Measurements from ENCODE around the gene RPAP2. TPM values are rescaled to one million over a fixed set of nuclear protein-coding genes. Genes with fewer than 3 reads are reported as not detected.
A peak's percentile ranks its signal among the peaks of the same experiment; 100 is the strongest.
"Not testable (repeated sequence)": the region's sequence is repeated elsewhere in the genome, so short reads cannot be mapped to it uniquely, and the experiment has no call there.

Gene RPAP2
- polyA plus RNA-seq, 4 donors, result 2.2 to 25.9 (median 10.7) TPM

DNA sequence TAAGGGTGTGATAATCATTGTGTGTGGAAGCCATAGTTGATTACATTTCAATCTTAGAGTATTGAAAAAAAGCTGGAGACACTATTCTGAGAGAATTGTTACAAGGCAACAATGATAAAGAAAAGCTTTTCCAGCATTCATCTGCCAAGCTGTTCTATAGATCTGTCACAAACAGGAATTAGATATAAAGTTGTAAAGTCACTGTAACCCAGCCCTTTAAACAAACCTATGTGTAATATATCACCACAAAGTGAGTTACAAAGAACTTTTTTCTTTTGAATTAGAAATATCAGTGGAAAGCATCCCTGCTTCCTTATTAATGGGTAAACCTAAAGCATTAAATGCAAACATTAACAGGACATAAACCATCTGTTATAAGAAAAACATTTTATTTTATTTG, 55.4 kb downstream of the RPAP2 start:
- Histone ChIP-seq H3K27ac (ENCODE audit: low read depth in 1 of 3, low read length in 2 of 3) (no peak overlapping the region), H3K9me3 (ENCODE audit: control insufficient read depth in 2 of 2, insufficient read depth in 1 of 2, low read depth in 1 of 2, low read length in 1 of 2) (no peaks in the 10 kb centered on the region), H3K27me3 (ENCODE audit: control insufficient read depth in 3 of 3, insufficient read depth in 3 of 3, low read length in 3 of 3) (no peaks in the 10 kb centered on the region), H3K4me1 (ENCODE audit: control insufficient read depth in 3 of 3, insufficient read depth in 2 of 3, low read depth in 1 of 3, low read length in 2 of 3) (no peaks in the 10 kb centered on the region), H3K36me3 (ENCODE audit: control insufficient read depth in 3 of 3, insufficient read depth in 2 of 3, low read depth in 1 of 3, low read length in 3 of 3) (peaks cover 2 to 20% (median 5%) of the 10 kb centered on the region in 3 donors), H3K4me3 (ENCODE audit: low read depth in 1 of 3, low read length in 3 of 3) (no peak overlapping the region)
- DNase-seq, result peak in 1 of 2 donors; percentile 24
- FAIRE-seq, result no peak

GRCh38 chr1:92356956-92357355, 58.1 kb downstream of the RPAP2 start:
- Histone ChIP-seq H3K4me3 (ENCODE audit: low read depth in 1 of 3, low read length in 3 of 3) (no peak overlapping the region), H3K36me3 (ENCODE audit: control insufficient read depth in 3 of 3, insufficient read depth in 2 of 3, low read depth in 1 of 3, low read length in 3 of 3) (peaks cover 5 to 11% (median 8%) of the 10 kb centered on the region in 3 donors), H3K27ac (ENCODE audit: low read depth in 1 of 3, low read length in 2 of 3) (no peak overlapping the region), H3K27me3 (ENCODE audit: control insufficient read depth in 3 of 3, insufficient read depth in 3 of 3, low read length in 3 of 3) (no peaks in the 10 kb centered on the region), H3K9me3 (ENCODE audit: control insufficient read depth in 2 of 2, insufficient read depth in 1 of 2, low read depth in 1 of 2, low read length in 1 of 2) (no peaks in the 10 kb centered on the region), H3K4me1 (ENCODE audit: control insufficient read depth in 3 of 3, insufficient read depth in 2 of 3, low read depth in 1 of 3, low read length in 2 of 3) (peaks cover 0 to 14% (median 0%) of the 10 kb centered on the region in 3 donors)
- FAIRE-seq (no peak), DNase-seq (peak in 1 of 2 donors; percentile 14)

GRCh38 chr1:92359382-92359781, 60.5 kb downstream of the RPAP2 start:
- peaks cover 0 to 27% (median 0%) of the 10 kb centered on the region in 3 donors for H3K4me1 ChIP-seq (ENCODE audit: control insufficient read depth in 3 of 3, insufficient read depth in 2 of 3, low read depth in 1 of 3, low read length in 2 of 3)
- H3K36me3 ChIP-seq (ENCODE audit: control insufficient read depth in 3 of 3, insufficient read depth in 2 of 3, low read depth in 1 of 3, low read length in 3 of 3), result peaks cover 5 to 11% (median 8%) of the 10 kb centered on the region in 3 donors
- not testable (repeated sequence) for DNase-seq; H3K4me3 ChIP-seq (ENCODE audit: low read depth in 1 of 3, low read length in 3 of 3); H3K9me3 ChIP-seq (ENCODE audit: control insufficient read depth in 2 of 2, insufficient read depth in 1 of 2, low read depth in 1 of 2, low read length in 1 of 2); H3K27me3 ChIP-seq (ENCODE audit: control insufficient read depth in 3 of 3, insufficient read depth in 3 of 3, low read length in 3 of 3); FAIRE-seq
- 90 to 95% (median 94%) methylated on average over 10 of the region's 10 CpGs for WGBS, 3 donors
- H3K27ac ChIP-seq (ENCODE audit: low read depth in 1 of 3, low read length in 2 of 3), result peak overlapping the region in 1 of 3 donors; percentile 16

- no peak for FAIRE-seq
- Histone ChIP-seq H3K27me3 (ENCODE audit: control insufficient read depth in 3 of 3, insufficient read depth in 3 of 3, low read length in 3 of 3) (no peaks in the 10 kb centered on the region), H3K4me1 (ENCODE audit: control insufficient read depth in 3 of 3, insufficient read depth in 2 of 3, low read depth in 1 of 3, low read length in 2 of 3) (peaks cover 0 to 30% (median 0%) of the 10 kb centered on the region in 3 donors), H3K4me3 (ENCODE audit: low read depth in 1 of 3, low read length in 3 of 3) (no peak overlapping the region), H3K36me3 (ENCODE audit: control insufficient read depth in 3 of 3, insufficient read depth in 2 of 3, low read depth in 1 of 3, low read length in 3 of 3) (peaks cover 7 to 11% (median 8%) of the 10 kb centered on the region in 3 donors), H3K9me3 (ENCODE audit: control insufficient read depth in 2 of 2, insufficient read depth in 1 of 2, low read depth in 1 of 2, low read length in 1 of 2) (no peaks in the 10 kb centered on the region), H3K27ac (ENCODE audit: low read depth in 1 of 3, low read length in 2 of 3) (peak overlapping the region in 1 of 3 donors; percentile 44)
- DNase-seq, result peak in 1 of 2 donors; percentile 65
- WGBS, 3 donors, result 53 to 79% (median 64%) methylated on average over 2 of the region's 2 CpGs
Observed at GRCh38 chr1:92359986-92360385, 61.1 kb downstream of the RPAP2 start.

- DNase-seq (no peak), FAIRE-seq (no peak)
- Histone ChIP-seq H3K9me3 (ENCODE audit: control insufficient read depth in 2 of 2, insufficient read depth in 1 of 2, low read depth in 1 of 2, low read length in 1 of 2) (no peaks in the 10 kb centered on the region), H3K4me3 (ENCODE audit: low read depth in 1 of 3, low read length in 3 of 3) (no peak overlapping the region), H3K27me3 (ENCODE audit: control insufficient read depth in 3 of 3, insufficient read depth in 3 of 3, low read length in 3 of 3) (no peaks in the 10 kb centered on the region), H3K4me1 (ENCODE audit: control insufficient read depth in 3 of 3, insufficient read depth in 2 of 3, low read depth in 1 of 3, low read length in 2 of 3) (peaks cover 0 to 30% (median 0%) of the 10 kb centered on the region in 3 donors), H3K36me3 (ENCODE audit: control insufficient read depth in 3 of 3, insufficient read depth in 2 of 3, low read depth in 1 of 3, low read length in 3 of 3) (peaks cover 6 to 8% (median 7%) of the 10 kb centered on the region in 3 donors), H3K27ac (ENCODE audit: low read depth in 1 of 3, low read length in 2 of 3) (no peak overlapping the region)
- WGBS, 3 donors, result 48 to 59% (median 49%) methylated on average over 3 of the region's 3 CpGs
Observed at GRCh38 chr1:92362970-92363369, 64.1 kb downstream of the RPAP2 start.

GRCh38 chr1:92363401-92363800, 64.5 kb downstream of the RPAP2 start:
- no peak for FAIRE-seq
- Histone ChIP-seq H3K9me3 (ENCODE audit: control insufficient read depth in 2 of 2, insufficient read depth in 1 of 2, low read depth in 1 of 2, low read length in 1 of 2) (no peaks in the 10 kb centered on the region), H3K27me3 (ENCODE audit: control insufficient read depth in 3 of 3, insufficient read depth in 3 of 3, low read length in 3 of 3) (no peaks in the 10 kb centered on the region), H3K4me1 (ENCODE audit: control insufficient read depth in 3 of 3, insufficient read depth in 2 of 3, low read depth in 1 of 3, low read length in 2 of 3) (peaks cover 0 to 30% (median 0%) of the 10 kb centered on the region in 3 donors), H3K4me3 (ENCODE audit: low read depth in 1 of 3, low read length in 3 of 3) (no peak overlapping the region), H3K27ac (ENCODE audit: low read depth in 1 of 3, low read length in 2 of 3) (no peak overlapping the region), H3K36me3 (ENCODE audit: control insufficient read depth in 3 of 3, insufficient read depth in 2 of 3, low read depth in 1 of 3, low read length in 3 of 3) (peaks cover 5 to 8% (median 7%) of the 10 kb centered on the region in 3 donors)
- 74 to 83% (median 78%) methylated on average over 3 of the region's 3 CpGs for WGBS, 3 donors
- DNase-seq, result peak in 1 of 2 donors; percentile 63

GRCh38 chr1:92365378-92366039, 66.7 kb downstream of the RPAP2 start:
- peaks cover 0 to 19% (median 0%) of the 10 kb centered on the region in 3 donors for H3K4me1 ChIP-seq (ENCODE audit: control insufficient read depth in 3 of 3, insufficient read depth in 2 of 3, low read depth in 1 of 3, low read length in 2 of 3)
- no peak overlapping the region for H3K4me3 ChIP-seq (ENCODE audit: low read depth in 1 of 3, low read length in 3 of 3)
- peak overlapping the region in 1 of 3 donors; percentile 2 for H3K27ac ChIP-seq (ENCODE audit: low read depth in 1 of 3, low read length in 2 of 3)
- no peaks in the 10 kb centered on the region for H3K27me3 ChIP-seq (ENCODE audit: control insufficient read depth in 3 of 3, insufficient read depth in 3 of 3, low read length in 3 of 3)
- DNase-seq (peak in 1 of 2 donors; percentile 55), FAIRE-seq (no peak)
- peaks cover 0 to 4% (median 3%) of the 10 kb centered on the region in 3 donors for H3K36me3 ChIP-seq (ENCODE audit: control insufficient read depth in 3 of 3, insufficient read depth in 2 of 3, low read depth in 1 of 3, low read length in 3 of 3)
- 63 to 78% (median 69%) methylated on average over 4 of the region's 4 CpGs for WGBS, 3 donors
- H3K9me3 ChIP-seq (ENCODE audit: control insufficient read depth in 2 of 2, insufficient read depth in 1 of 2, low read depth in 1 of 2, low read length in 1 of 2), result no peaks in the 10 kb centered on the region

DNA sequence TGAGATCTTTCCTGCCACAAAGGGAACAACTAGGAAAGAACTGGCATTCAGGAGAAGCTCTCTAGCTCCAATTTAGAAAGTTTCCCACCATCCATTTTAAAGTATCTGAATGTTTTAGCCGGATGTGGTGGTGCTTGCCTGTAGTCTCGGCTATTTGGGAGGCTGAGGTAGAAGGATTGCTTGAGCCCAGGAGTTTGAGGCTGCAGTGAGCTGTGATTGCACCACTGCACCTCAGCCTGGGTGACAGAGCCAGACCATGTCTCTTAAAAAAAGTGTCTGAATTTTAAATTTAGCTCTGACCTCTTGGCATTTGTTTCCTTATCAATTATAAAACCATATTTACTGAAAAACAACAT, 67.2 kb downstream of the RPAP2 start:
- Histone ChIP-seq H3K4me3 (ENCODE audit: low read depth in 1 of 3, low read length in 3 of 3) (no peak overlapping the region), H3K9me3 (ENCODE audit: control insufficient read depth in 2 of 2, insufficient read depth in 1 of 2, low read depth in 1 of 2, low read length in 1 of 2) (no peaks in the 10 kb centered on the region), H3K27ac (ENCODE audit: low read depth in 1 of 3, low read length in 2 of 3) (peak overlapping the region in 1 of 3 donors; percentile 2), H3K36me3 (ENCODE audit: control insufficient read depth in 3 of 3, insufficient read depth in 2 of 3, low read depth in 1 of 3, low read length in 3 of 3) (peaks cover 0 to 4% (median 3%) of the 10 kb centered on the region in 3 donors), H3K4me1 (ENCODE audit: control insufficient read depth in 3 of 3, insufficient read depth in 2 of 3, low read depth in 1 of 3, low read length in 2 of 3) (peaks cover 0 to 15% (median 0%) of the 10 kb centered on the region in 3 donors), H3K27me3 (ENCODE audit: control insufficient read depth in 3 of 3, insufficient read depth in 3 of 3, low read length in 3 of 3) (no peaks in the 10 kb centered on the region)
- FAIRE-seq (no peak), DNase-seq (no peak)
- WGBS, 3 donors, result 80 to 86% (median 81%) methylated on average over 2 of the region's 2 CpGs

Measured in small intestine (tissue), 7 donors.